GM18951 (cell line): ENCODE results near the gene FXYD1.
"Not testable (repeated sequence)": the region's sequence is repeated elsewhere in the genome, so short reads cannot be mapped to it uniquely, and the experiment has no call there.

Experiments
- POLR2A ChIP-seq: IDR thresholded peaks from 4 replicates; pipeline ENCODE4 v1.6.1; 2011; ENCODE audit warnings: mild to moderate bottlenecking; ENCODE audit not compliant: insufficient read length, insufficient read depth; ENCODE audit errors: extremely low read depth
- in situ Hi-C: fragments of 300-500 bp; cut with MboI; formaldehyde crosslinking; loops from one replicate; pipeline ENCODE4 v1.12.0; 2022; ENCODE audit warnings: low sequenced_read_pairs, mixed read lengths, inconsistent platforms; ENCODE audit not compliant: unreplicated experiment

Gene FXYD1

DNA sequence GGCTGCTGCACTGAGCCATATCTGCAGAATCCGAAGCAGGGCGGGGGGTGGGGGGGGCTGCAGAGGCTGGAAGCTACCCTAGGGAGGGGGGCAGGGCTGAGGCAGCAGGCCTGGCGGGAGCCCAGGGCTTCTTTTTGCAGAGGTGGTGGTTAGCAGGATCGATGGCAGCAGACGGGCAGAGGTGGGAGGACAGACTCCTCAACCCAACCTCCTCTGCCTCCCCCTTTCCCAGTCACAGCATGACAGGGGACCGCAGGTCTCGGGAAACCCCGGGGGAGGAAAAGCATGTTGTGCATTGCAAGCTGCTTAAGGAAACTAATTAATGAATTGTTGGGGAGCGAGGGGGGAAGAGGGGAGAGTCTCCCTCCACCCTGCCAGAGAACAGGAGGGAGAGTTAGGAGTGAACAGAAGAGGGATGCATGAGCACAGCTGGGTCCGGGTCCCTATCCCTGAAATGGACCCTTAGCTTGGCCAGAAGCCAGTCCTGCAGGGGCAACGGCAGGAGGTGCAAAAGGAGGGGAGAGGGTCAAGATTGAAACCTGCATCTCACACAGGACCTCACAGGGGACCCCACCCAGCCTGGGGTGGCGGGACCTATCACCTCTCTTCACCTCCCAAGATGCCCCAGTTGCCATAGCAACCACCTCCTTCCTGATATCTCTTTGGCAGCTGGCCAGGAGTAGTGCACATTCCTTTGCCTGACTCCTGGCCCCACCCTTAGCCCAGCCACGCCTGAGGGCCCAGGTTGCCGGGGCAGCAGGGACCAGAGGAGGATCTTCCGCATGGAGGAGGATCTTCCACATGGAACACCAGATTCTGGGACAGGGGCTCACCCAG is 6.2 kb downstream of the FXYD1 start:
- in situ Hi-C loops: no loop called here
- no peak for TF ChIP-seq POLR2A

DNA sequence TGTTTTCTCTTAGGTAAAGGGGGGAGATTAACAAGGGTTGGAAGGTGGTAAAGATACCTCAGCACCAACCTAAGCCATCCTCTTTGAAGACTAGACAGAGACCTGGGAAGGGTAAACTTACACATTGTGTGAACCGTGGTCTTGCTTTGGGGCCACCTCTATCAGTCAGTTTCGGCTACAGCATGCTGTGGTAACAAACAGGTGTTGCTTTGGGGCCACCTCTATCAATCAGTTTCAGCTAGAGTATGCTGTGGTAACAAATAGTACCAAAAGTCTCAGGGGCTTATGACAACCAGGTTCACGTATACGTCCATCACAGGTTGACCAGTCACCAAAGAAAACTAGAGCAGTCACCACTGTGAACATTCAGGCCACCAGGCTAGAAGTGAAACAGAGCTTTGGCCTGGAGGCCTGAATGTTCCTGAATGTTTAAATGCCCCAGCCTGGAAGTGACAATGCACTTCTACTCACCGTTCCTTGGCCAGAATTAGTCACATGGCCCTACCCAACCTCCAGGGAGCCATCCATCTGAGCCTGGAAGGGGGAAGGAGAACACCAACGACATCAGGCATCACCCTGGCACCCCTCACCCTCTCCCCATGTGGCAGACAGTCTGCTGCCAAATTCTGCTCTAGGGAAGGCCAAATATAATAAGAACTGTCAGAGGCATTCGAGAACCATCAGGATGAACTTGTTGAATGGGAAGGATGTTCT is 8.3 kb downstream of the FXYD1 start:
- in situ Hi-C loops: no loop called here
- no peak for TF ChIP-seq POLR2A

DNA sequence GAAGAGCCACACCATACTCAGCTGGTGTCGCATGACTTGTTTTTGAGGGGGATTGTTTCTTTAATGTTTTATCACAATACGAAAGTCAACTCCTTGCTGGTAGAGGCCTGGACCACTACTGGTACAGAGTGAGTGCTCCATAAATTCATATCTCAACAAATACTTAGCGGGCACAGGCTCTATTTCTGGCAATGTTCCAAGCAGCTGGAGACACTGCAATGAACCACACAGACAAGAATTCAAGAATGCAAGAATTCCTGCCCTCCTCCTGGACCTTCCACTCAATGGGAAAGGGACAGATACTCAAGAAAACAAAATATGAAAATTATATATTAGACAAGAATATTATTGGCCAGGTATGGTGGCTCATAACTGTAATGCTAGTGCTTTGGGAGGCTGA is 10.8 kb downstream of the FXYD1 start:
- no peak for TF ChIP-seq POLR2A
- in situ Hi-C loops: no loop called here

DNA sequence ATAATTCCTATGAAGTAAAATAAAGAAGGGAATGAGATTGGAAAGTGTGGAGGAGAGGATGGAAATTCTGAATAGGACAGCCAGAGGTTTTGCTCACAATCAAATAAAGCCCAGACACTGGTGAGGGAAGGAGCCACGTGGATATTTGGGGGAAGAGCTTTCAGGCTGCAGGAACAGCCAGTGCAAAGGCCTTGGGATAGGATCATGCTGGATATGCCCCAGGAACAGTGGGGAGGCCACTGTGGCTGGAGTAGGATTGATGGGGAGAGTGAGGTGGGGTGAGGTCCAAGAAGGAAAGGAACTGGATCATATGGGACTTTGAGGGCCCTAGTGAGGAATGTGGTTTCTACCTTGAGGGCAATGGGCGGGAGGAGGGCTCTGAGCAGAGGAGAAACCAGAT is 11.8 kb downstream of the FXYD1 start:
- in situ Hi-C loops: no loop called here
- TF ChIP-seq POLR2A: no peak

DNA sequence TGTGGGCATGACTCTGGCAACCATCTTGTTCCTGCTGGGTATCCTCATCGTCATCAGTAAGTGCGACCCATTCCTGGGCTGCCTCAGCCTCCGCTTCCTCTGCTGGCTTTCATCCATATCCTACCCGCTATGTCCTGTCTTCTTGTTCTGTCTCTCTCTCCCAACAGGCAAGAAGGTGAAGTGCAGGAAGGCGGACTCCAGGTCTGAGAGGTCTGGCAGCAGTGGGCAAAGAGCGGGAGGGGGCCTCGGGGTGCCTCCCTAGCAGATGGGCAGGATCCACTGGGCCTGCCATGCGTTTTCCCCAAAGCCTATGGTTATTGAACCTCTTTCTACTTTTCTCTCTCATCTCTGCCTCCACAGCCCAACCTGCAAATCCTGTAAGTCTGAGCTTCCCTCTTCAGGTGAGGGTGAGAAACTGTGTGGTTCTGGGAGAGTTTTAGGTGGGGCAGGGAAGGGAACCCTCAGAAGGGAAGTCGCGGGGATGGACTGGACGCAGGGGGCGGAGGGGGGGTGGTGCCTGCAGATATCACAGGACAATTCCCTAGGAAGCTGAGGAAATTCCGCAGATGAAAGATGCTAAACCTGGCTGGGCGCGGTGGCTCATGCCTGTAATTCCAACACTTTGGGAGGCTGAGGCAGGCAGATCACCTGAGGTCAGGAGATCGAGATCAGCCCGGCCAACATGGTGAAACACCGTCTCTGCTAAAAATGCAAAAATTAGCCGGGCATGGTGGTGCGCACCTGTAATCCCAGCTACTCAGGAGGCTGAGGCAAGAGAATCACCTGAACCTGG is 12.8 kb downstream of the FXYD1 start:
- TF ChIP-seq POLR2A: no peak
- in situ Hi-C loops: no loop called here

DNA sequence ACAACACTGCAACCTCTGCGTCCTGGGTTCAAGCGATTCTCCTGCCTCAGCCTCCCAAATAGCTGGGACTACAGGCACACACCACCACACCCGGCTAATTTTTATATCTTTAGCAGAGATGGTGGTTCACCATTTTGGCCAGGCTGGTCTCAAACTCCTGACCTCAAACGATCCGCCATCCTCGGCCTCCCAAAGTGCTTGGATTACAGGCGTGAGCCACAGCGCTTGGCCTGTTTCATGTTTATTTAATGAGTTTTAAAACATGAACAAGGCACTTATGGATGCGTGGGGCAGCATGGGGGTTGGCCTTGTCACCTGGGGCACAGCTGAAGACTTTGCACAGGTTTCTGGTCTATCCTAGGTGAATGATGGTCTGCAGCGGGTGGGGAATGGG is 14.5 kb downstream of the FXYD1 start:
- in situ Hi-C loops: not testable (repeated sequence)

DNA sequence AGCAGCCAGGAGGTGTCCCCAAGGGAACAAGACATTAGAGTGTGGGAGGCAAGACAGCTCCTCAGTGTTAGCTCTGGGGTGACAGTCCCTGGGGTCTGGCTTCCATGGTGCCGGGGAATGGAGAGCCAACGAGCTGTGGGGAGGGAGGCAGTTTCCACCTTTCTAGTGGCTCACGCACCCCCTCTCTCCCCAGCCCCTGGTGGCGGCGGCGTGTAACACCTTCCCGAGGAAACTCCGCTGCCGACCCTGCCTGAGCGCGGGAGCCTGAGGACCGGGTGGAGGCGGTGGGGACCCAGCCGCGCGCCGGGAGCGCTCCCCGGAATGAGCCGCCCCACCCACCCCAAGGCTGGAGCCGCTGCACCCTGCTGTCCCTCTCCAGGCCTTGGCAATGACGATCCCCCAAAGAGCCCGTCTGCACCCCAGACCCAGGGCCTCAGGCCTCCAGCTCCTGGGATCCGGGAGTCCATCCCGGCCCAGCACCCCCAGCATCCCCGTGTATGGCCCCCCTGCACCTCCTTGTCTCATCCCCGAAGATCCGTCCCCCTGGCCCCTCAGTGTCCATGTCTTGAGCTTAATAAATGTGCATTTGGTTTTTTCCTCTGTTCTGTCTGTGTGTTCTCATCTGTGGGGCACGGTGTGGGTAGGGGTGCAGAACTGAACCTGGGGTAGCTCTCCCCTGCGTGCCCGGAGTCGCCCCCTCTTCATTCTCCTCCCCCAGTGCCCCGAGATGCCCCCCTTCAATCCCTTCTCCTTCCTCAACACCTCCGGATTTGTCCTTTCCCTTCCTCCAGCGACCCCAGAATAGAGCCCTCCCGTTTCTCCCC is 15.3 kb downstream of the FXYD1 start:
- TF ChIP-seq POLR2A: peak; percentile 33
- in situ Hi-C loops: no loop called here

DNA sequence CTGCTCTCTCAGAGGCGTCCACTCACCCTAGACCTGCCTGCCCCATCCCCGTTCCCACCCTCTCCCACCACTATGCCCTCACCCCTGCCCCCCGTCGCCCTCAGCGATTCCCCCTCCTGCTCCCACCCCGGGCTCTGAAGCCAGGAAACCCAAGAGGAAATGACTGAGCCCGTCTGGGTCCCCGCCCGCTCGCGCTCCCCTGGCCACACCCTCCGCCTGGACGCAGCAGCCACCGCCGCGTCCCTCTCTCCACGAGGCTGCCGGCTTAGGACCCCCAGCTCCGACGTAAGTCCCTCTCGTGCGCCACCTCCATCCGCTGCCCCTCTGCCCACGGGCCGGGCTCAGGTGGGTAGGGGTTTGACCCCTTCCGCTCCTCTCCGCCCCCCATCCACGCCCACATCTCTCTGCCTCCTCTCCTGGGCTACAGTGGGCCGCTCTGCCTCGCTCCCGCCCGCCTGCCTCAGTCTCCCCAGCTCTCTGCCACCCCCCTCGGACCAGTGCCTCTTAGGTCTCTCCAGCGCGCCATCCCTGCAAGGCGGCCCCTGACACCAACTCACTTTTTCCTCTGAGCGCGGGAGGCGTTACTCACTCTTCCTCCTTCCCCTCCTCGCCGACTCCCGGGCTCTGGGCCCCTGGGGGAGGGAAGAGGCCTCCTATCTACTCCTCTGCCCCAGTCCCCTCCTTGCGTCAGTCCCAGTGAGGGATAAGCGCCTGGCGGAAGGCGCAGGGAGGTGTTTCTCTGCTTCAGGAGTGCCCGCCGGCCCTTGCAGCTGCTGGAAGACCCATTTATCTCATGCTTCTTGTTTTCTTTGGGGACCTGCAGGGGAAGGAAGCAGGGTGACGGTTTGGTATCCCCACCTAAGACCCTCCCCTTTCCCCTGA is 16.1 kb downstream of the FXYD1 start, which contains the start of gene FXYD5:
FXYD5 (plus strand) TSS at position 211 of the 882 bp plus-strand sequence. CDS start 816 bp downstream, outside the sequence.
- peak; percentile 61 for TF ChIP-seq POLR2A
- in situ Hi-C loops: no loop called here

DNA sequence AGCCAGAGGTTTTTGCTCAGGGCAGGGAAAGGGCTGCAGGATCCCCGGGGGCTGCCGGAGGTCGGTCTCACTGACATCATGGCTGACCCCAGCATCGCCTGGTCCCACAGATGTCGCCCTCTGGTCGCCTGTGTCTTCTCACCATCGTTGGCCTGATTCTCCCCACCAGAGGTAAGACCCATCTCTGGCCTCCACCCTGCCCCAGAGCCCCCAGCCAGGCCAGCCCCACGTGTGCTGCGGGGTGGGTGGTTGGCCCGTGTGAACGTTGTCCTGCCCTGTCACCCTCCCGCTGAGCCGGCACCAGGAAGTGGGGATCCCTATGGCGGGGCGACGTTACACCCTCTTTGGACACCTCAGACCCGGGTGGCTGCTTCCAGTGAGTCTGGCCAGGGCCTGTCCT is 16.8 kb downstream of the FXYD1 start:
- TF ChIP-seq POLR2A: no peak
- in situ Hi-C loops: no loop called here

DNA sequence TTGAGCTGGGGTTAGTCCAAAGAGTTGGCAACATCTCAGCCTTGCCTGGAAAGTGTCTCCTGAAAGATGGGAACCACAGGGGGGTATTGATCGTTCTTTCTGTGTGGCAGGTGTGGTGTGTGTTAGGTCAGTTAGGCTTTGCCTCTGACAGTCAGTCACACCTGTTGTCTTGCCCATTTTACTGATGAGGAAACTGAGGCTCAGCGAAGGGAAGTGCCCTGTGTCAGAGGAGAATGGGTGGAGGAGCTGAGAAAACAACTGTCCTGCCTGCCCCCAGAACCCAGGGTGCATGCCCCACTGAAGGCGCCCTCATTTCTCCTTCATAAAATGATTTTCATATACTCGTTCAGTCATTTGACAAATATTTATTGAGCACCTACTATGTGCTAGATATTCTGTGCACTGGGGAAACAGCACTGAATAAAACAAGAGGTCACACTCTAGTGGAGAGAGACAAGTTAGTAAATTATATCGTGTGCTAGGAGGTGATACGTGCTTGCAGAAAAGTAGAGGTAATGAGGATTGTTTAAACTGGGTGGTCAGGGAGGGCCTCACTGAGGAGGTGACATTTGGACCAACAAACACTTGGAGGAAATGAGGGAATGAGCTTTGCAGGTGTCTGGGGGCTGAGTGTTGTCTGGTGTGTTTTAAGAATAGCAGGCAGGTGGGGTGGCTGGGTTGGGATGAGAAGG is 17.5 kb downstream of the FXYD1 start:
- in situ Hi-C loops: no loop called here
- no peak for TF ChIP-seq POLR2A

DNA sequence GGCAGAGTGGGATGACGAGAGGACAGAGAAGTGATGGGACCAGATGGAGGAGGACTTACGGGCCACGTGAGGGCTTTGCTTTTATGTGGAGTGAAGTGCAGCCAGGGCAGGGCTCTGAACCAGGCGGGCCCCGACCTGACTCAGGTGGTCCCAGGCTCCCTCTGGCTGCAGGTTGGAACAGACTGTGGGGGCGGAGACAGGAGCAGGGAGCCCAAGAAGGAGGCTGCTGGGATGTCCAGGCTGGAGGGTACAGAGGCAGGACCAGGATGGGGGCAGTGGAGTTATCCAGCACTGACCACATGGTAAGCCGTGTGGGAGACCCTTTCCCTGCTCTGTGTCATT is 18.0 kb downstream of the FXYD1 start:
- in situ Hi-C loops: no loop called here
- no peak for TF ChIP-seq POLR2A

DNA sequence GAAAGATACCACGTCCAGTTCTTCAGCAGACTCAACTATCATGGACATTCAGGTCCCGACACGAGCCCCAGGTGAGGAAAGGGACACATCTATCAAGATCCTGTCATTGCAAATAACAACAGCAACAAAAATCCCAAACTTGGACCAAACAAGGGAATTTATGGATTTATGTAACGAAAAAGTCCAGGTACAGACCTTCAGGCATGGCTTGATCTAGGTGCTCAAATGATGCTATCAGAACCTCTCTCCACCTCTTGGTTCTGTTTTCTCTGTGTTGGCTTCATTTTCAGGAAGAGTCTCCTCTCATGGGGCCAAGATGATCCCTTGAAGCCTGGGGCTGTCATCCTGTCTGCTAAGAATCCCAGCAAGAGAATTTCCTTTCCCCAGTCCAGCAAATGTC is 18.8 kb downstream of the FXYD1 start:
- in situ Hi-C loops: no loop called here
- no peak for TF ChIP-seq POLR2A

DNA sequence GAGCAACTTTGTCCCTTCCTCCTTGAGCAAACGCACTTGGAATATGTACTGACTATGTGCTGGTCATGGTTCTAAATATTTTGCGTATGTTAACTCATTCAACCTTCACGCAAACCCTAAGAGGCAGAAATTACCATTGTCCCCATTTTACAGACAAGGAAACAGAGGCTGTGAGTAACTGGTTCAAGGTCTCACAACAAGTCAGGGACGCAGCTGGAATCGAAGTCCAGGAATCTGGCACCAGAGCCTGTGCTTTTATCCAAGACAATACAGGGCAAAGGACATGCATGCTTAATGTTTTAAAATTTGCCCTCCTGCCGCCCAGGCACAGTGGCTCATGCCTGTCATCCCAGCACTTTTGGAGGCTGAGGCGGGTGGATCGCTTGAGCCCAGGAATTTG is 21.0 kb downstream of the FXYD1 start:
- in situ Hi-C loops: no loop called here
- TF ChIP-seq POLR2A: no peak
